Mesothelial cell of epicardium (in vitro differentiated cells): ENCODE measurements around the gene RBMS3. TPM values are rescaled to one million over a fixed set of nuclear protein-coding genes. Genes with fewer than 3 reads are reported as not detected.

Experiments
- DNase-seq, 2 experiments: peaks; one replicate each; pipeline ENCODE4 v3.0.0; 2021; ENCODE audit warnings: low spot score in 2 of 2; ENCODE audit not compliant: unreplicated experiment in 2 of 2
- H3K27ac Mint-ChIP-seq: 2 replicates; pipeline ENCODE4 v1.8.0; 2021; ENCODE audit warnings: mixed read lengths
- H3K27me3 Mint-ChIP-seq: 2 replicates; pipeline ENCODE4 v1.8.0; 2021; ENCODE audit warnings: low read depth, mixed read lengths
- H3K36me3 Mint-ChIP-seq: 2 replicates; pipeline ENCODE4 v1.8.0; 2021; ENCODE audit warnings: mixed read lengths
- H3K4me1 Mint-ChIP-seq: 2 replicates; pipeline ENCODE4 v1.8.0; 2021; ENCODE audit warnings: mixed read lengths
- H3K4me3 Mint-ChIP-seq: 2 replicates; pipeline ENCODE4 v1.8.0; 2021; ENCODE audit warnings: mild to moderate bottlenecking, moderate library complexity, mixed read lengths
- H3K9me3 Mint-ChIP-seq: 2 replicates; pipeline ENCODE4 v1.8.0; 2021; ENCODE audit warnings: mixed read lengths
- total RNA-seq: library from RNA; stranded (reverse); gene quantifications from 3 replicates; pipeline ENCODE4 v1.2.1, GENCODE V29; 2021
- TF ChIP-seq, protein P1 (sequence below): fragments of 200-600 bp; sonication (generic); IDR thresholded peaks from one replicate; pipeline ENCODE4 v1.5.0; 2021; ENCODE audit warnings: antibody characterized with exemption; ENCODE audit not compliant: unreplicated experiment

The RBMS3 gene
- total RNA-seq, 1 donor from 2014 or later = 42.5 TPM

DNA sequence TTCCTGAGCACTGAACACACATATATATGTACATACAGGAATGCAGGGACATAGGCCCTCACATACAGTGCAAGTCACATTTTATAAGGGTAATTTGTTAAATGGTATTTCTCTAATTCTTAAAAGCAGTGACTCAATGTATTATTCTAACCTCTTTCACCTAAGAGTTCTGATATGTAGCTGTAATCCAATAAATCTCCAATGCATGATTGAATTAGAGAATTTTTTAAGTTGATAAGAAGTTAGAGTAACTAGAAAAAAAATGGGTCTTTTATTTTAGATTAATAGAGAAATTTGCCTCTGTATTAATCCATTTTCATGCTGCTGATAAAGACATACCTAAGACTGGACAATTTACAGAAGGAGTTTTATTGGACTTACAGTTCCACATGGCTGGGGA, 98.2 kb downstream of the RBMS3 start:
- Mint-ChIP-seq H3K36me3 (peaks cover 17% of the 10 kb centered on the region), H3K27ac (no peak overlapping the region), H3K9me3 (peaks cover 21% of the 10 kb centered on the region), H3K4me1 (peaks cover 14% of the 10 kb centered on the region), H3K27me3 (no peaks in the 10 kb centered on the region), H3K4me3 (no peak overlapping the region)
- TF ChIP-seq, protein P1, sequence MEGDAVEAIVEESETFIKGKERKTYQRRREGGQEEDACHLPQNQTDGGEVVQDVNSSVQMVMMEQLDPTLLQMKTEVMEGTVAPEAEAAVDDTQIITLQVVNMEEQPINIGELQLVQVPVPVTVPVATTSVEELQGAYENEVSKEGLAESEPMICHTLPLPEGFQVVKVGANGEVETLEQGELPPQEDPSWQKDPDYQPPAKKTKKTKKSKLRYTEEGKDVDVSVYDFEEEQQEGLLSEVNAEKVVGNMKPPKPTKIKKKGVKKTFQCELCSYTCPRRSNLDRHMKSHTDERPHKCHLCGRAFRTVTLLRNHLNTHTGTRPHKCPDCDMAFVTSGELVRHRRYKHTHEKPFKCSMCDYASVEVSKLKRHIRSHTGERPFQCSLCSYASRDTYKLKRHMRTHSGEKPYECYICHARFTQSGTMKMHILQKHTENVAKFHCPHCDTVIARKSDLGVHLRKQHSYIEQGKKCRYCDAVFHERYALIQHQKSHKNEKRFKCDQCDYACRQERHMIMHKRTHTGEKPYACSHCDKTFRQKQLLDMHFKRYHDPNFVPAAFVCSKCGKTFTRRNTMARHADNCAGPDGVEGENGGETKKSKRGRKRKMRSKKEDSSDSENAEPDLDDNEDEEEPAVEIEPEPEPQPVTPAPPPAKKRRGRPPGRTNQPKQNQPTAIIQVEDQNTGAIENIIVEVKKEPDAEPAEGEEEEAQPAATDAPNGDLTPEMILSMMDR = no peak
- no peak for DNase-seq

DNA sequence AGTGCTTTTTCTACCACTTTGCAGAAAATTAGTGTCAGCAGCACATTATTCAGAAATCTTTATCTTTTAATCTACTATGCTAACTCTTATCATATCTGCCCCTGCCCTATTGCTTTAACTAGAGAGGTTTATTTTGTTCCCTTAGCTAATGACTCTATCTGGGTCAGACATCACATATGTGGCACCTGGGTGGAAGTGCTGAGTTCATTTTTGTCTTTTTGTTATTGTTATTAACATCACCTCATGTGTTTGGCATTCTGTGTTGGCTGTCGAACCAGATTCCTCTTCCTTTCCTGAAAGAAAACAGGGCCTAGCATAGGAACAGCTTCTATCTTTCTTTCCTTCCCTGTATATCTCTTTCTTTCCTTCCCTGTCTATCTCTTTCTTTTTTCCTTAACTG, 100.7 kb downstream of the RBMS3 start:
- H3K36me3 Mint-ChIP-seq = peaks cover 8% of the 10 kb centered on the region
- TF ChIP-seq, protein P1 = no peak
- peaks cover 27% of the 10 kb centered on the region for H3K4me1 Mint-ChIP-seq
- peaks cover 8% of the 10 kb centered on the region for H3K9me3 Mint-ChIP-seq
- H3K27ac Mint-ChIP-seq = peak overlapping the region; percentile 50
- H3K27me3 Mint-ChIP-seq = no peaks in the 10 kb centered on the region
- no peak for DNase-seq
- no peak overlapping the region for H3K4me3 Mint-ChIP-seq

DNA sequence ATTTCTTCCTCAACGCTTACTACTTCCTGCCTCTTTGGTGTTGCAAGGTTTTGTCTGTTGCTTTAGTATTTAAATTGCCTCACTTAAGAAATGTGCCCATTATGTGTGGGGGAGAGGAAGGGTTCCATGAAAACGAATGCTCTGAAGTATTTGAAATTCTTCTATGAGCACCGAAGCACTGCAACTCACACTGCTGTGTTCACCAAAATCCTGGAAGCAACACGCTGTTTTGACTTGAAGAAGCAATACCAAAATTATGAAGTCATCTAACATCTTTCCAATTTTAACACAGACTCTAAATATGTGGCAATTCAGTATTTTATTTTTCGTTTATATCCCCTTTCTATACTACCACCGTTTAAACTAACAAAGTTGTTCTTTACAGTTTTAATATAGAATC, 101.5 kb downstream of the RBMS3 start:
- Mint-ChIP-seq H3K9me3 (peaks cover 8% of the 10 kb centered on the region), H3K4me1 (peaks cover 28% of the 10 kb centered on the region), H3K36me3 (peaks cover 8% of the 10 kb centered on the region)

DNA sequence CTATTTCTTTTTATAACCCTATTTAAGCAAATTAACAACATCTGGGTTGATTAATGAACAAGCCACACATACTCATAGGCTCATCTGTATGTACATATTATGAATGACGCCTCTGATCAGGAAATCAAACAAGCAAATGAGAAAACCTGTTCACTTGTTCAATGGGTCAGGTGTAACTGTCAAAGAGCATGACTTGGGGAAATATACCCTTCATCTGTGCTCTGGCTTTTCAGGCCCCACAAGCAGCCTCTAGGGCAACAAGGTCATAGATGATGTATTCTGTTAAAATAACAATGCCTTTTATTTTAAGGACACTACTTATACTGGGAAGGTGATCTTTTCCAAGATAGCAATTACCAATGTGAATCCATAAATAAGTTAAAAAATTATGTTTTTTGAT, 102.0 kb downstream of the RBMS3 start:
- H3K27ac Mint-ChIP-seq = no peak overlapping the region
- peaks cover 8% of the 10 kb centered on the region for H3K36me3 Mint-ChIP-seq
- H3K4me3 Mint-ChIP-seq = no peak overlapping the region
- H3K4me1 Mint-ChIP-seq = peaks cover 28% of the 10 kb centered on the region
- no peak for DNase-seq
- TF ChIP-seq, protein P1 = no peak
- H3K27me3 Mint-ChIP-seq = no peaks in the 10 kb centered on the region
- H3K9me3 Mint-ChIP-seq = peaks cover 8% of the 10 kb centered on the region

More for the DNA sequence above, 101.5 kb downstream of the RBMS3 start:
- TF ChIP-seq, protein P1 = no peak
- Mint-ChIP-seq H3K27me3 (no peaks in the 10 kb centered on the region), H3K4me3 (no peak overlapping the region), H3K27ac (no peak overlapping the region)
- no peak for DNase-seq

DNA sequence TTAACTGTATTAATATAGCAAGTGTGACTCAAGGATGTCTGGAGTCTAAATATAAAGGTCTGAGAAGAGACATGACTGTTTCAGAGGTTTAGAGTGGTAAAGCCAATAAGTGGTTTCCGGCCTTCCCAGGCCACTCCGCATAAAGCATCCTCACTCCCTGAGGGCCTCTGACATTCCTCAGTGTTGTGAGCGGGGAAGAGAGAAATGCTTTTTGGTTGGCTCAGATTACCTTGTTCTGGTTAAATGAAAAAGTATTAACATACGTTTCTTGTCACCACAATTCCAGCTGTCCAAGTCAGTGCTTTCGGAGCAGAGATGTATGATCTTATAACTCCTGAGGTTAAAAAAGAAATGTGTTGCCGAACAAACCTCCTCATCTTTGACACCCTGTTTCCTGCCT, 103.8 kb downstream of the RBMS3 start:
- TF ChIP-seq, protein P1 = no peak
- peak overlapping the region; percentile 1 for H3K27ac Mint-ChIP-seq
- no peak overlapping the region for H3K4me3 Mint-ChIP-seq
- H3K27me3 Mint-ChIP-seq = no peaks in the 10 kb centered on the region
- H3K36me3 Mint-ChIP-seq = peaks cover 8% of the 10 kb centered on the region
- peaks cover 8% of the 10 kb centered on the region for H3K9me3 Mint-ChIP-seq
- DNase-seq = no peak
- H3K4me1 Mint-ChIP-seq = peaks cover 29% of the 10 kb centered on the region
